Psoas muscle (tissue), 8 donors: Measurements from ENCODE around the gene SSBP4. TPM values are rescaled to one million over a fixed set of nuclear protein-coding genes. Genes with fewer than 3 reads are reported as not detected.

Experiments used
- ATAC-seq, 4 donors: fragments of 200-7000 bp; cut with Tn5 transposase; one replicate each; pipeline ENCODE4 v1.9.1; 2020; ENCODE audit warnings: moderate library complexity in 3 of 4, mild to moderate bottlenecking in 2 of 4
- DNase-seq, 2 donors: peaks; one replicate each; pipeline ENCODE4 v3.0.0-alpha.2; 2020
- H3K27ac ChIP-seq: fragments of 200-600 bp; one replicate; pipeline ENCODE4 v1.8.0; 2022
- H3K27me3 ChIP-seq, 3 donors: fragments of 200-600 bp in 1 of 3; one replicate each; pipeline versions ENCODE4 v1.6.1 to v1.8.0; 2013 to 2022; ENCODE audit warnings: low read length in 2 of 3, mild to moderate bottlenecking in 2 of 3, moderate library complexity in 1 of 3; ENCODE audit not compliant: insufficient read depth in 3 of 3
- H3K36me3 ChIP-seq, 2 donors: fragments of 200-600 bp in 1 of 2; one replicate each; pipeline versions ENCODE4 v1.6.1 to v1.8.0; 2013 to 2022; ENCODE audit warnings: low read depth in 1 of 2, mild to moderate bottlenecking in 1 of 2, moderate library complexity in 1 of 2; ENCODE audit not compliant: insufficient read depth in 1 of 2
- H3K4me1 ChIP-seq: fragments of 200-600 bp; one replicate; pipeline ENCODE4 v1.8.0; 2022
- H3K4me3 ChIP-seq: fragments of 200-600 bp; one replicate; pipeline ENCODE4 v1.8.0; 2022; ENCODE audit warnings: mild to moderate bottlenecking
- H3K9me3 ChIP-seq: fragments of 200-600 bp; one replicate; pipeline ENCODE4 v1.8.0; 2022
- CTCF ChIP-seq: fragments of 200-600 bp; IDR thresholded peaks from one replicate; pipeline ENCODE4 v1.8.0; 2022; ENCODE audit warnings: antibody characterized with exemption
- WGBS, 3 donors: extraction: QIAGEN DNeasy Blood & Tissue Kit; methylation state at CpG; one replicate each; pipeline versions ENCODE4 v1.1.6 to v1.1.7; 2013; 5-methylcytosine and 5-hydroxymethylcytosine counted together
- intact Hi-C, 2 donors: fragments of 100-400 bp; cut with DNase I; formaldehyde crosslinking; loops; one replicate each; pipeline versions ENCODE4 v1.11.0 to v1.14.2; 2022
- polyA plus RNA-seq, 3 donors: library from polyadenylated mRNA; stranded (reverse); fragments of 200-250 nt; gene quantifications; one replicate each; pipeline ENCODE4 v1.2.3, GENCODE V29; 2013
- total RNA-seq, 4 donors: library from RNA; stranded (reverse); fragmentation: NEBNext Ultra II Directional in 2 of 4; extraction: Animal tissue kit (Norgen Biotek cat#: 25700) in 2 of 4; gene quantifications; one replicate each; pipeline versions ENCODE4 v1.2.1 to v1.2.4, GENCODE V29; 2021 to 2023
- donor health status: healthy with polysubstance abuse.
- donor health status: DM: no; HTN: no; CAD: no; lungs with moderate emphysema.
- donor health status: Bipolar disorder and iron deficiency.
- donor health status: healthy.
- donor health status: DM: yes; HTN: yes; CAD: no.
- donor health status: DM: no; HTN: no; CAD: no.
- donor health status: DM: no; HTN: no; CAD: no.
- donor health status: DM: yes; HTN: yes; CAD: no.

SSBP4 gene
- total and polyA plus RNA-seq, 7 donors, result 25.8 to 46.1 (median 29.3) TPM

DNA sequence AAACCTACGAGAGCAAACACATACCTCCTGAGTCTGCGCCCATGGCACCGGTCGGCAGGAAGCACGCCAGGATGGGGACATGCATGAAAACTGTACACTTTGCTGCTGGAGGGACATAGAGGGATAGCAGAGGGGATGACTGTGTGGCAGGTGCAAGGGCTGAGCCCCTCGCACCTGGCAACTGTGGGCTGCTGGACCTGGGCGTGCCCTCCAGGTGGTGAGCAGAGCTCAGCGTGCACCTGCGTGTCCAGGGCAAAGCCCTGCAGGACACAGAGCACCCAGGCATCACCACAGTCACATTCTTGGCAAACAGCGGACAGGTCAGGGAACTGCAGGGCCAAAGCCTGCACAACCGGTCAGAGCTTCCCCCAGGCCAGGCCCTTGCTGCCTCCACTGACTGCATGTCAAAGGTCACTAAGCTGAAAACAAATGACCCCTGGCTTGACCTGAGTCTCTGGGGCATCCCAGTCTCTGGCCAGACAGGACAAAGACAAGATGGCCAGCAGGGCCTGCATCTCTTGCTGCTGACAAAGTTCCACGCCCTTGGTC is 27.7 kb downstream of the SSBP4 start:
- WGBS, 3 donors, result 86 to 88% (median 88%) methylated on average over 12 of the region's 12 CpGs
- no peaks in the 10 kb centered on the region for H3K9me3 ChIP-seq
- H3K27me3 ChIP-seq, result no peaks in the 10 kb centered on the region
- peaks cover 12% of the 10 kb centered on the region for H3K4me1 ChIP-seq
- TF ChIP-seq CTCF, result no peak
- no peak overlapping the region for H3K4me3 ChIP-seq
- peaks cover 11 to 92% of the 10 kb centered on the region in 2 donors for H3K36me3 ChIP-seq
- intact Hi-C loops, result no loop called here
- DNase-seq (no peak), ATAC-seq (no peak)
- H3K27ac ChIP-seq, result no peak overlapping the region

DNA sequence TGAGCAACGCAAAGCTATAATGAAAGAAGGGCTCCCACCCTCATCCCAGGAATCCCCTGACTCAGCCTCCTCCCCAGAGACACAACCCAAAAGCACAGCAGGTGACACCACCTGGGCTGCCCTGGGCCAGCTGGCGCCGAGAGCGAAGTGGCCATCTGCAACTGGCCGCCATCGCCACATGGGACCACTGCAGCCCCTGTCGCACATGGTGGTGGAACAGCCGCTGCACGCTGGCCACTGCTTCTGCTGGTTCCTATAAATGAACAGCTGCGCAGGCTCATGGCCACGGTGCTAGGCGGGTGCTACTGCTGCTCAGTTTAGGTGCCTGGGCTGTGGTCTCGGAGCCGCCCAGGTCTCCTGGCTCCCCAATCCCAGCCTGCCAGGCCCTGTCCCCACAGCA is 30.4 kb downstream of the SSBP4 start:
- peaks cover 9 to 83% of the 10 kb centered on the region in 2 donors for H3K36me3 ChIP-seq
- no peak overlapping the region for H3K27ac ChIP-seq
- H3K4me1 ChIP-seq, result peaks cover 12% of the 10 kb centered on the region
- no peak overlapping the region for H3K4me3 ChIP-seq
- no peak for ATAC-seq
- TF ChIP-seq CTCF, result no peak
- no peaks in the 10 kb centered on the region for H3K9me3 ChIP-seq
- 87 to 91% (median 88%) methylated on average over 14 of the region's 14 CpGs for WGBS, 3 donors
- no peak for DNase-seq
- no peaks in the 10 kb centered on the region for H3K27me3 ChIP-seq
- intact Hi-C loops, result no loop called here

- WGBS, 3 donors, result 77 to 84% (median 79%) methylated on average over 30 to 33 of the region's 33 CpGs
- DNase-seq, result peak in 1 of 2 donors; percentile 15
- no peak overlapping the region for H3K4me3 ChIP-seq
- no peaks in the 10 kb centered on the region for H3K27me3 ChIP-seq
- H3K9me3 ChIP-seq, result no peaks in the 10 kb centered on the region
- peak in 3 of 4 donors; percentile 4 to 10 (median 6) for ATAC-seq
- intact Hi-C loops, result loop anchor here (5.0 to 10.0 kb wide), 4 partner anchors 107 to 397 kb away; partner anchors contain the start of gene KXD1 (in 1 of the 2)
- TF ChIP-seq CTCF, result no peak
- H3K36me3 ChIP-seq, result peaks cover 6 to 78% of the 10 kb centered on the region in 2 donors
- peaks cover 12% of the 10 kb centered on the region for H3K4me1 ChIP-seq
- H3K27ac ChIP-seq, result no peak overlapping the region
Observed at GRCh38 chr19:18450021-18450930, 31.1 kb downstream of the SSBP4 start.

DNA sequence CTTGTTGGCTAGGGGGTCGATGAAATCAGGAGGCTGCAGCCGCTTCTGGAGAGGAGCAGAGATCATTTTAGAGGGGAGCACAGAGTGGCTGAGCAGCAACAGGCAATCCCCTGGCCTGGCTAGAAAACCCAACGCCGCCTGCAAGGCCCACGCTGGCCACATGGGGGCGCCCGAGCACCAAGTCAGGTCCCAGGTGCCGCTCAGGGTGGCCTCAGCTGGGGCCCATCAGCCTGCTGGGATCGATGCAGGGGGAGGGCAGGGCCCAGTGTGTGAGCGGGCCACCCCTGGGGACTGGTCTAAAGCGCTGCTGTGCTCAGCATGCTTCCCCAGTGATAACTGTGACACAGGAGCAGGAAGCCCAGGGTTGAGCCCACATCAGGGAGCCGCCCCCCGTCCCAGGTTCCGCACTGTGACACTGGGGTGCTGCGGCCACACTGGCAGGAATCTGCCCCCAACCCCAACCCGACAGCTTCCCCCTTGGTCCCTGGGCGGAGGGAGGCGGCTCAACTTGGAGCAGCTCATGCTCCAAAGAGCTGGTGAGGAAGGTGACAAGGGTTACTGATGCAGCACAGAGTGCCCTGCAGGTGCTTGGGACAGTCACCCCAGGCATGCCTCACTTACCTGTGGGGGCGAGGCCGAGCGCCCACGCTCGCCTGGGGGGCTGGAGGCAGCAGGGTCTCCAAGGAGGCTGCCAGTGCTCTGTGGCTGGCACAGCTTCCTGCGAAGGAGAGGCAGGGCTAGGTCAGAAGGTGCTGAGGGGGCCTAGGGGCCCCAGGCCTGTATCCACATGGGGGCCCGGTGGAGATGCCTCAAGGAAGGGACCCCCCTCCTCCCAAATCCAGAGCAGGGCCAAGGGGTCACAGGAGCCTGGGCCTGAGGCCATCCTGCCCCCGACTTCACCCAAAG is 32.0 kb downstream of the SSBP4 start:
- WGBS, 3 donors, result 42 to 52% (median 50%) methylated on average over 20 to 26 of the region's 26 CpGs
- peak overlapping the region; percentile 23 for H3K27ac ChIP-seq
- intact Hi-C loops, result loop anchor here (5.0 to 10.0 kb wide), 4 partner anchors 106 to 396 kb away; partner anchors contain the start of gene KXD1 (in 1 of the 2)
- H3K4me3 ChIP-seq, result no peak overlapping the region
- DNase-seq, result peak; percentile 85 to 94
- H3K36me3 ChIP-seq, result peaks cover 7 to 80% of the 10 kb centered on the region in 2 donors
- H3K9me3 ChIP-seq, result no peaks in the 10 kb centered on the region
- peak; percentile 97 for TF ChIP-seq CTCF
- peak; percentile 79 to 90 (median 84) for ATAC-seq
- H3K4me1 ChIP-seq, result peaks cover 13% of the 10 kb centered on the region
- no peaks in the 10 kb centered on the region for H3K27me3 ChIP-seq
